CD14-positive monocyte (primary cell): ENCODE measurements around the gene DPP7. TPM values are rescaled to one million over a fixed set of nuclear protein-coding genes. Genes with fewer than 3 reads are reported as not detected.

Experiments used
- DNase-seq, 3 donors: peaks; one replicate each; pipeline ENCODE4 v3.0.0-alpha.2; 2011 to 2022
- H2AFZ ChIP-seq: 2 replicates; pipeline ENCODE4 v1.6.0; 2012; ENCODE audit warnings: mild to moderate bottlenecking, low read depth, low read length, inconsistent platforms; ENCODE audit not compliant: insufficient read depth, poor library complexity, severe bottlenecking
- H3K27ac ChIP-seq, 2 donors: 1 replicate in 1 of 2; 2 replicates in 1 of 2; pipeline ENCODE4 v1.5.1; 2012 to 2013; ENCODE audit warnings: low read length in 2 of 2, control low read depth in 1 of 2, inconsistent platforms in 1 of 2, low read depth in 1 of 2, mild to moderate bottlenecking in 1 of 2
- H3K27me3 ChIP-seq, 2 donors: one replicate each; pipeline versions ENCODE4 v1.6.0 to v1.6.1; 2011 to 2013; ENCODE audit warnings: low read length in 2 of 2; ENCODE audit not compliant: control insufficient read depth in 2 of 2, insufficient read depth in 2 of 2
- H3K36me3 ChIP-seq, 2 donors: replicated peaks in 1 of 2; 1 replicate in 1 of 2; 2 replicates in 1 of 2; pipeline versions ENCODE4 v1.5.1 to v1.6.1; 2012 to 2013; ENCODE audit warnings: low read length in 2 of 2, control low read depth in 1 of 2, inconsistent platforms in 1 of 2, mild to moderate bottlenecking in 1 of 2; ENCODE audit not compliant: insufficient read depth in 2 of 2, control insufficient read depth in 1 of 2
- H3K4me1 ChIP-seq, 2 donors: 1 replicate in 1 of 2; 2 replicates in 1 of 2; pipeline versions ENCODE4 v1.5.1 to v1.6.1; 2012 to 2013; ENCODE audit warnings: low read length in 2 of 2, control low read depth in 1 of 2, inconsistent platforms in 1 of 2, mild to moderate bottlenecking in 1 of 2, moderate library complexity in 1 of 2; ENCODE audit not compliant: insufficient read depth in 2 of 2, control insufficient read depth in 1 of 2
- H3K4me2 ChIP-seq: replicated peaks from 2 replicates; pipeline ENCODE3; 2012; ENCODE audit warnings: low read length, moderate library complexity, mild to moderate bottlenecking; ENCODE audit not compliant: poor library complexity, severe bottlenecking; ENCODE audit errors: extremely low read depth
- H3K4me3 ChIP-seq, 3 experiments: fragments of 200-600 bp in 1 of 3; sonication (generic) in 1 of 3; replicated peaks in 1 of 3; 1 replicate in 2 of 3; 2 replicates in 1 of 3; pipeline ENCODE4 v1.5.1; 2011 to 2013; ENCODE audit warnings: low read length in 3 of 3, mild to moderate bottlenecking in 3 of 3, control low read depth in 2 of 3, low read depth in 2 of 3, inconsistent platforms in 1 of 3, moderate library complexity in 1 of 3
- H3K79me2 ChIP-seq: 2 replicates; pipeline ENCODE4 v1.6.0; 2012; ENCODE audit warnings: mild to moderate bottlenecking, control low read depth, inconsistent platforms, low read length, moderate library complexity; ENCODE audit not compliant: insufficient read depth
- H3K9ac ChIP-seq: 2 replicates; pipeline ENCODE4 v1.6.0; 2017; ENCODE audit warnings: low read length, mild to moderate bottlenecking; ENCODE audit not compliant: insufficient read depth, poor library complexity, severe bottlenecking
- H3K9me3 ChIP-seq, 2 donors: replicated peaks in 1 of 2; 1 replicate in 1 of 2; 2 replicates in 1 of 2; pipeline versions ENCODE4 v1.5.1 to v1.6.1; 2012 to 2013; ENCODE audit warnings: low read length in 2 of 2, control low read depth in 1 of 2; ENCODE audit not compliant: control insufficient read depth in 1 of 2, insufficient read depth in 1 of 2
- H4K20me1 ChIP-seq: 2 replicates; pipeline ENCODE4 v1.6.0; 2012; ENCODE audit warnings: mild to moderate bottlenecking, low read length, control low read depth, moderate library complexity; ENCODE audit not compliant: insufficient read depth
- H3K27ac Mint-ChIP-seq, 7 donors: one replicate each; pipeline ENCODE4 v1.8.0; 2020; ENCODE audit warnings: mild to moderate bottlenecking in 7 of 7, mixed read lengths in 7 of 7, moderate library complexity in 6 of 7, inconsistent platforms in 2 of 7
- H3K27me3 Mint-ChIP-seq, 3 donors: one replicate each; pipeline ENCODE4 v1.8.0; 2021 to 2022; ENCODE audit warnings: low read depth in 3 of 3, mild to moderate bottlenecking in 3 of 3, mixed read lengths in 3 of 3, moderate library complexity in 3 of 3, inconsistent platforms in 1 of 3
- H3K36me3 Mint-ChIP-seq, 2 donors: one replicate each; pipeline ENCODE4 v1.8.0; 2020; ENCODE audit warnings: mixed read lengths in 2 of 2, inconsistent platforms in 1 of 2, mild to moderate bottlenecking in 1 of 2
- H3K4me1 Mint-ChIP-seq: one replicate; pipeline ENCODE4 v1.8.0; 2020; ENCODE audit warnings: mild to moderate bottlenecking, mixed read lengths
- H3K4me3 Mint-ChIP-seq, 2 donors: one replicate each; pipeline ENCODE4 v1.8.0; 2020; ENCODE audit warnings: mild to moderate bottlenecking in 2 of 2, mixed read lengths in 2 of 2, moderate library complexity in 1 of 2
- H3K9me3 Mint-ChIP-seq, 7 donors: one replicate each; pipeline ENCODE4 v1.8.0; 2020 to 2022; ENCODE audit warnings: mixed read lengths in 7 of 7, mild to moderate bottlenecking in 6 of 7, moderate library complexity in 6 of 7, inconsistent platforms in 2 of 7
- WGBS: methylation state at CpG from one replicate; pipeline ENCODE4 v1.1.5; 2013; ENCODE audit warnings: missing lambda C conversion rate; ENCODE audit not compliant: insufficient coverage; 5-methylcytosine and 5-hydroxymethylcytosine counted together
- intact Hi-C, 2 donors: fragments of 100-400 bp; cut with micrococcal nuclease; formaldehyde crosslinking; loops; one replicate each; pipeline versions ENCODE4 v1.15.0 to v1.15.1; 2023
- polyA plus RNA-seq, 3 donors: library from polyadenylated mRNA; depleted of rRNA in 1 of 3; unstranded in 2 of 3; stranded (reverse) in 1 of 3; fragments of 300-500 nt in 2 of 3; fragments of >200 nt in 1 of 3; fragmentation: Illumina TruSeq in 2 of 3; gene quantifications; 1 replicate in 2 of 3; 2 replicates in 1 of 3; pipeline ENCODE4 v1.2.3, GENCODE V29; 2012 to 2021
- TF ChIP-seq, protein P1 (sequence below): fragments of 200-600 bp; IDR thresholded peaks from one replicate; pipeline ENCODE4 v1.8.0; 2022; ENCODE audit warnings: antibody characterized with exemption, mild to moderate bottlenecking

The DPP7 gene
- polyA plus RNA-seq, 3 donors = 68.3 to 287 (median 150) TPM

DNA sequence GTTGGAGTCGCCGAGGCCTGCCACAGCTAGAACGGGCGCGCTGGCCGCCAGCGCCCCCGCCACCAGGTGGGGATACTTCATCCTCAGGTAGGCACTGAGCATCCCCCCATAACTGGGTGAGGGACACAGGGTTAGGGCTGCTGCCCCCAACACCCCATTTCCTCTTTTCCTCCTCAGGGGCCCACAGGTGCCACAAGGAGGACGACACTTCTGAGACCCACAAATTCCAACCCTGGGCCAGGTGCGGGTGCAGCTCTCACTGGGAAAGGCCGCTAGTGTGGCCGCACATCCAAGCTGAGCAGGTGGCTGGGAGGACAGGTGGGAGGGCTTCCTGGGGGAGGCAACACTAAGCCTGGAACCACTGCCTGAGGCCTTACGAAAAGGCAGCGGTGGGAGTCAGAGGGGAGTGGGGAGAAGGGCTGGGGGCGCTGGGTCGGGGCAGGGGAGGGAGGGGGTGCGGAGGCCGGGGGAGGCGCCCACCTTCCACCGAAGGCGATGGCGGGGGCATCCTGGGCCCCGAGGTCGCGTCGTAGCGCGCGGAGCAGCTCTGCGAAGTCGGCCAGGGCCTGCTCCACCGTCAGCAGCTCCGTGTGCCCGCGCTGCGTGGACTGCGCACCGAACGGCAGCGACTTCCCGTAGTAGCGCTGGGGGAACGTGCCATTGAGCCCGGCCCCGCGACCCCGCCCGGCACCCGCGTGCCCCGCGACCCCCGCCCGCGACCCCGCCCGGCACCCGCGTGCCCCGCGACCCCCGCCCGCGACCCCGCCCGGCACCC is 961 bp downstream of the DPP7 start:
- Histone ChIP-seq H3K9me3 (no peaks in the 10 kb centered on the region), H3K4me3 (no peak overlapping the region), H3K27me3 (peaks cover 0 to 3% of the 10 kb centered on the region in 2 donors), H3K27ac (no peak overlapping the region), H3K9ac (no peak overlapping the region), H3K4me1 (peaks cover 15 to 17% of the 10 kb centered on the region in 2 donors), H3K4me2 (peak overlapping the region; percentile 85), H3K79me2 (no peaks in the 10 kb centered on the region), H4K20me1 (peaks cover 19% of the 10 kb centered on the region), H2AFZ (no peak overlapping the region), H3K36me3 (peaks cover 38 to 44% of the 10 kb centered on the region in 2 donors)
- Mint-ChIP-seq H3K27ac (peak overlapping the region in 1 of 7 donors; percentile 68), H3K27me3 (peaks cover 3 to 7% (median 6%) of the 10 kb centered on the region in 3 donors), H3K4me3 (peak overlapping the region; percentile 37 to 59), H3K9me3 (peaks cover 0 to 3% (median 0%) of the 10 kb centered on the region in 7 donors), H3K4me1 (peaks cover 12% of the 10 kb centered on the region), H3K36me3 (peaks cover 13 to 36% of the 10 kb centered on the region in 2 donors)
- peak in 2 of 3 donors; percentile 12 to 35 for DNase-seq
- TF ChIP-seq, protein P1, sequence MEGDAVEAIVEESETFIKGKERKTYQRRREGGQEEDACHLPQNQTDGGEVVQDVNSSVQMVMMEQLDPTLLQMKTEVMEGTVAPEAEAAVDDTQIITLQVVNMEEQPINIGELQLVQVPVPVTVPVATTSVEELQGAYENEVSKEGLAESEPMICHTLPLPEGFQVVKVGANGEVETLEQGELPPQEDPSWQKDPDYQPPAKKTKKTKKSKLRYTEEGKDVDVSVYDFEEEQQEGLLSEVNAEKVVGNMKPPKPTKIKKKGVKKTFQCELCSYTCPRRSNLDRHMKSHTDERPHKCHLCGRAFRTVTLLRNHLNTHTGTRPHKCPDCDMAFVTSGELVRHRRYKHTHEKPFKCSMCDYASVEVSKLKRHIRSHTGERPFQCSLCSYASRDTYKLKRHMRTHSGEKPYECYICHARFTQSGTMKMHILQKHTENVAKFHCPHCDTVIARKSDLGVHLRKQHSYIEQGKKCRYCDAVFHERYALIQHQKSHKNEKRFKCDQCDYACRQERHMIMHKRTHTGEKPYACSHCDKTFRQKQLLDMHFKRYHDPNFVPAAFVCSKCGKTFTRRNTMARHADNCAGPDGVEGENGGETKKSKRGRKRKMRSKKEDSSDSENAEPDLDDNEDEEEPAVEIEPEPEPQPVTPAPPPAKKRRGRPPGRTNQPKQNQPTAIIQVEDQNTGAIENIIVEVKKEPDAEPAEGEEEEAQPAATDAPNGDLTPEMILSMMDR = no peak
- whole genome bisulfite sequencing = 22% methylated on average over 30 of the region's 66 CpGs
- intact Hi-C loops = no loop called here

DNA sequence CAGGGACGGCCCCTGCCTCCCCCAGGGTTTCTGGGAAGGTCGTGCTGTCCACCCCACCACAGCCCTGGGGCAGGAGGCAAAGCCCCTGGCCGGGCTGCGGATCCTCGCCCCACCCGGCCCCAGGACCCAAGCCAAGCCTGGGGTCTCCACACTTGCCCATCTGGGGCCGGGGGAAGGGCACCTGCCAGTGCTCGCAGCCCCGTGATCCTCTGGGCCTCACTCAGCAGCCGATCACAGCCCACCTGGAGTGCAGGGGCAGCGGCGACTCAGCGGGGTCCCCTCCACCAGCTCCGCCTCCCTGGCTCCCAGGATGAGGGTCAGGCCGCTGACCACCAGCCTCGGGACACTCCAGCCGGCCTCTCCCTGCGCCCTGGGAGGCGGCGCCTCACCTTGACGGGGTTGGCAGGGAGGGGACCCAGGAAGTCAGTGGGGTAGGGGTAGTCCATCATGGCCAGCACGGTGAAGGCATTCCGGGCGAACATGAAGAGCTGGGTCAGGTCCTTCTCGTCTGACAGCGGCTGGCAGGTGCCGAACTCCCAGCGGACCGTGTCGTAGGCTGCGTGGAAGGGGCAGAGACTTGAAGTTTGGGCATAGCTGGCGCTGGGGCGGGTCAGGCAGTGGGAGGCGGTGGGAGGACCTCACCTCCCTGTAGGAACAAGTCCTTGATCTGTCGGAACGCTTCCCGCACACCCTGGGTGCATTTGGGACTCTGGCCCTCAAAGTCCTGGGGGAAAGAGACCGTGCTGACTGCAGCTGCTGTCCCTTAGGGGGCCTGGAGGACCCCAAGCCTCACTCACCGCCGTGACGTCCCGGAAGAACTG is 1.8 kb downstream of the DPP7 start:
- intact Hi-C loops = no loop called here
- Mint-ChIP-seq H3K9me3 (peaks cover 0 to 3% (median 0%) of the 10 kb centered on the region in 7 donors), H3K27me3 (peaks cover 3 to 7% (median 6%) of the 10 kb centered on the region in 3 donors), H3K36me3 (peaks cover 16 to 44% of the 10 kb centered on the region in 2 donors), H3K27ac (peak overlapping the region in 1 of 7 donors; percentile 68), H3K4me3 (peak overlapping the region; percentile 30 to 37), H3K4me1 (peaks cover 8% of the 10 kb centered on the region)
- Histone ChIP-seq H3K9me3 (no peaks in the 10 kb centered on the region), H3K9ac (no peak overlapping the region), H3K4me1 (peaks cover 10 to 17% of the 10 kb centered on the region in 2 donors), H4K20me1 (peaks cover 23% of the 10 kb centered on the region), H3K27ac (no peak overlapping the region), H3K4me2 (no peak overlapping the region), H2AFZ (no peak overlapping the region), H3K36me3 (peaks cover 42 to 52% of the 10 kb centered on the region in 2 donors), H3K4me3 (no peak overlapping the region), H3K27me3 (peaks cover 0 to 3% of the 10 kb centered on the region in 2 donors), H3K79me2 (no peaks in the 10 kb centered on the region)
- WGBS = 96% methylated on average over 40 of the region's 42 CpGs
- no peak for DNase-seq
- TF ChIP-seq, protein P1 = no peak
